Heart left ventricle (tissue), 16 donors: ENCODE measurements around the gene SMARCAL1. TPM values are rescaled to one million over a fixed set of nuclear protein-coding genes. Genes with fewer than 3 reads are reported as not detected.

Experiments
- ATAC-seq, 4 donors: fragments of 200-7000 bp; cut with Tn5 transposase; one replicate each; pipeline ENCODE4 v1.9.1; 2020 to 2022; ENCODE audit warnings: moderate library complexity in 4 of 4, mild to moderate bottlenecking in 3 of 4, moderate number of reproducible peaks in 1 of 4
- DNase-seq, 5 donors: peaks; one replicate each; pipeline ENCODE4 v3.0.0-alpha.2; 2020
- H3K27ac ChIP-seq, 12 donors: fragments of 200-600 bp; sonication (generic) in 4 of 12; one replicate each; pipeline versions ENCODE4 v1.5.0 to v1.8.0; 2016 to 2022; ENCODE audit warnings: mild to moderate bottlenecking in 2 of 12
- H3K27me3 ChIP-seq, 9 donors: fragments of 200-600 bp; sonication (generic) in 2 of 9; one replicate each; pipeline versions ENCODE4 v1.5.1 to v1.8.0; 2016 to 2022; ENCODE audit warnings: mild to moderate bottlenecking in 3 of 9
- H3K36me3 ChIP-seq, 9 donors: fragments of 200-600 bp; sonication (generic) in 2 of 9; one replicate each; pipeline versions ENCODE4 v1.5.0 to v1.8.0; 2018 to 2022; ENCODE audit warnings: mild to moderate bottlenecking in 2 of 9
- H3K4me1 ChIP-seq, 12 donors: fragments of 200-600 bp; sonication (generic) in 4 of 12; one replicate each; pipeline versions ENCODE4 v1.5.0 to v1.8.0; 2016 to 2022; ENCODE audit warnings: mild to moderate bottlenecking in 3 of 12
- H3K4me3 ChIP-seq, 12 donors: fragments of 200-600 bp; sonication (generic) in 4 of 12; one replicate each; pipeline versions ENCODE4 v1.5.0 to v1.8.0; 2017 to 2022; ENCODE audit warnings: mild to moderate bottlenecking in 9 of 12, moderate library complexity in 4 of 12
- H3K9me3 ChIP-seq, 12 donors: fragments of 200-600 bp; sonication (generic) in 4 of 12; one replicate each; pipeline versions ENCODE4 v1.5.0 to v1.8.0; 2016 to 2022; ENCODE audit warnings: mild to moderate bottlenecking in 1 of 12
- CTCF ChIP-seq, 12 donors: fragments of 200-600 bp; sonication (generic) in 4 of 12; IDR thresholded peaks; one replicate each; pipeline versions ENCODE4 v1.5.0 to v1.8.0; 2018 to 2022; ENCODE audit warnings: antibody characterized with exemption in 12 of 12, mild to moderate bottlenecking in 5 of 12
- POLR2A ChIP-seq, 2 donors: fragments of 450-650 bp; IDR thresholded peaks; one replicate each; pipeline ENCODE4 v1.6.1; 2017; ENCODE audit warnings: antibody characterized with exemption in 2 of 2, mild to moderate bottlenecking in 2 of 2, moderate library complexity in 2 of 2
- WGBS, 4 donors: extraction: QIAGEN DNeasy Blood & Tissue Kit in 2 of 4; methylation state at CpG; one replicate each; pipeline versions ENCODE4 v1.1.5 to v1.1.7; 2013 to 2018; 5-methylcytosine and 5-hydroxymethylcytosine counted together
- intact Hi-C, 10 donors: fragments of 100-400 bp; cut with DNase I; formaldehyde crosslinking; loops; one replicate each; pipeline versions ENCODE4 v1.11.1 to v1.14.2; 2022
- polyA plus RNA-seq, 2 donors: library from polyadenylated mRNA; stranded (reverse); fragments of 200-250 nt; gene quantifications; one replicate each; pipeline ENCODE4 v1.2.3, GENCODE V29; 2013
- total RNA-seq, 9 donors: library from RNA; depleted of rRNA in 2 of 9; stranded (reverse); fragments of >200 nt in 2 of 9; fragmentation: NEBNext Ultra II Directional in 3 of 9; extraction: Animal tissue kit (Norgen Biotek cat#: 25700) in 3 of 9; gene quantifications; one replicate each; pipeline versions ENCODE4 v1.1.0 to v1.2.4, GENCODE V29; 2016 to 2023
- donor health status: ischemic (EF 13 %, LVEDD 7.1; RV severe dilation, severe dysfunction).
- donor health status: healthy with polysubstance abuse.
- donor health status: DM: no; HTN: yes; CAD: no.
- donor health status: DM: no; HTN: no; CAD: no.
- donor health status: ischemic (EF 25% LVEDD 6.9; RV normal size, moderate dysfunction).
- donor health status: ischemic (EF 25% LVEDD 5.7; RV mildly dilated, moderate dysfunction).
- donor health status: healthy.
- donor health status: DM: yes; HTN: yes; CAD: no.
- donor health status: ischemic (EF 35%, LVEDD 5.7; RV mildly dilated, moderate dysfunction).
- donor health status: nonischemic (EF 11% LVEDD 7.7; RV severe dilation, severe dysfunction).
- donor health status: DM: yes; HTN: yes; CAD: no.
- donor health status: PGD.
- donor health status: ischemic (EF 29% LVEDD 5.4; RV normal size, mild dysfunction).
- donor health status: nonischemic (EF 23%, LVEDD 6.1; RV moderate dilation, normal function).

Gene SMARCAL1
- total and polyA plus RNA-seq, 11 donors: 5.0 to 17.1 (median 10.6) TPM

GRCh38 chr2:216404010-216404618 is 8.2 kb upstream of the SMARCAL1 start:
- peak in 2 of 4 donors; percentile 52 to 62 for ATAC-seq

GRCh38 chr2:216405588-216405987 is 6.7 kb upstream of the SMARCAL1 start:
- DNase-seq (no peak), ATAC-seq (no peak)
- peaks cover 0 to 7% (median 0%) of the 10 kb centered on the region in 9 donors for H3K27me3 ChIP-seq
- no peaks in the 10 kb centered on the region for H3K9me3 ChIP-seq
- intact Hi-C loops: loop anchor here in 5 of 10 donors (10.0 kb wide), 1 partner anchor 191 kb away; no protein-coding TSS in a partner anchor
- H3K4me3 ChIP-seq: no peak overlapping the region
- TF ChIP-seq CTCF (IDR thresholded peaks at IDR 0.05) (no peak), POLR2A (IDR thresholded peaks at IDR 0.05) (no peak)
- no peaks in the 10 kb centered on the region for H3K36me3 ChIP-seq
- no peaks in the 10 kb centered on the region for H3K4me1 ChIP-seq
- WGBS, 4 donors: 74 to 84% (median 83%) methylated on average over 7 of the region's 7 CpGs
- no peak overlapping the region for H3K27ac ChIP-seq

More at GRCh38 chr2:216404010-216404618, 8.2 kb upstream of the SMARCAL1 start:
- TF ChIP-seq POLR2A (IDR thresholded peaks at IDR 0.05): no peak
- peak; percentile 72 to 85 (median 80) for TF ChIP-seq CTCF (IDR thresholded peaks at IDR 0.05)
- no peaks in the 10 kb centered on the region for H3K36me3 ChIP-seq
- no peak overlapping the region for H3K27ac ChIP-seq
- 65 to 69% (median 66%) methylated on average over 5 of the region's 5 CpGs for WGBS, 4 donors
- intact Hi-C loops: loop anchor here in 5 of 10 donors (10.0 kb wide), 1 partner anchor 189 kb away; no protein-coding TSS in a partner anchor
- no peaks in the 10 kb centered on the region for H3K9me3 ChIP-seq
- H3K4me1 ChIP-seq: no peaks in the 10 kb centered on the region
- H3K27me3 ChIP-seq: peaks cover 0 to 7% (median 0%) of the 10 kb centered on the region in 9 donors
- no peak overlapping the region for H3K4me3 ChIP-seq
- DNase-seq: peak in 2 of 5 donors; percentile 23 to 27

GRCh38 chr2:216406826-216407225 is 5.5 kb upstream of the SMARCAL1 start:
- WGBS, 4 donors: 61 to 75% (median 70%) methylated on average over 3 of the region's 3 CpGs
- DNase-seq (no peak), ATAC-seq (no peak)
- Histone ChIP-seq H3K4me1 (no peaks in the 10 kb centered on the region), H3K36me3 (no peaks in the 10 kb centered on the region), H3K27me3 (peaks cover 0 to 7% (median 0%) of the 10 kb centered on the region in 9 donors), H3K9me3 (no peaks in the 10 kb centered on the region), H3K4me3 (no peak overlapping the region), H3K27ac (no peak overlapping the region)
- no peak for TF ChIP-seq CTCF (IDR thresholded peaks at IDR 0.05)
- no peak for TF ChIP-seq POLR2A (IDR thresholded peaks at IDR 0.05)
- intact Hi-C loops: loop anchor here in 5 of 10 donors (10.0 kb wide), 1 partner anchor 192 kb away; no protein-coding TSS in a partner anchor

GRCh38 chr2:216408426-216409290 is 3.6 kb upstream of the SMARCAL1 start:
- intact Hi-C loops: loop anchor here in 5 of 10 donors (10.0 kb wide), 1 partner anchor 194 kb away; no protein-coding TSS in a partner anchor
- Histone ChIP-seq H3K9me3 (no peaks in the 10 kb centered on the region), H3K27ac (no peak overlapping the region), H3K36me3 (no peaks in the 10 kb centered on the region), H3K27me3 (peaks cover 0 to 7% (median 0%) of the 10 kb centered on the region in 9 donors), H3K4me1 (peaks cover 0 to 11% (median 7%) of the 10 kb centered on the region in 12 donors), H3K4me3 (no peak overlapping the region)
- 64 to 67% (median 66%) methylated on average over 11 of the region's 11 CpGs for WGBS, 4 donors
- TF ChIP-seq POLR2A (IDR thresholded peaks at IDR 0.05) (no peak), CTCF (IDR thresholded peaks at IDR 0.05) (no peak)
- ATAC-seq: no peak
- no peak for DNase-seq
